Stimulated activated naive CD8-positive, alpha-beta T cell treated with anti-CD3 and anti-CD28 coated beads, Interleukin-15, Interleukin-2, amounts not matched to agents 100 U/mL and 50 U/mL, for 24 hours (primary cell): ENCODE data around the gene LBX2.
"Not testable (repeated sequence)": the region's sequence is repeated elsewhere in the genome, so short reads cannot be mapped to it uniquely, and the experiment has no call there.

Source experiments
- ATAC-seq: fragments of 150-1000 bp; cut with Tn5 transposase; one replicate; pipeline ENCODE4 v1.10.0; 2021
- DNase-seq: peaks from one replicate; pipeline ENCODE4 v3.0.0; 2021

Gene LBX2

GRCh38 chr2:74482801-74483674 lies 16.4 kb downstream of the LBX2 start, which contains the start of the genes CCDC142 and TTC31:
CCDC142 (minus strand) TSS chr2:74482998; CDS start chr2:74482837, 161 bp downstream.
TTC31 (plus strand) TSS chr2:74483081; CDS start chr2:74483096, 15 bp downstream.
- DNase-seq (peak; percentile 94), ATAC-seq (peak; percentile 93)

GRCh38 chr2:74481961-74482800 lies 17.2 kb downstream of the LBX2 start:
- peak; percentile 68 for DNase-seq
- ATAC-seq: peak; percentile 44

- DNase-seq: no peak
- no peak for ATAC-seq
Measured at GRCh38 chr2:74481431-74481830, 18.0 kb downstream of the LBX2 start.

GRCh38 chr2:74474899-74475298 lies 24.5 kb downstream of the LBX2 start:
- DNase-seq (no peak), ATAC-seq (no peak)

GRCh38 chr2:74474481-74474880 lies 24.9 kb downstream of the LBX2 start:
- no peak for DNase-seq
- ATAC-seq: no peak

GRCh38 chr2:74472945-74473258 lies 26.5 kb downstream of the LBX2 start:
- DNase-seq: no peak
- ATAC-seq: no peak

GRCh38 chr2:74472086-74472944 lies 27.1 kb downstream of the LBX2 start, which contains the start of gene MRPL53:
MRPL53 (minus strand) TSS chr2:74472680; CDS start chr2:74472660, 20 bp downstream.
- ATAC-seq: peak; percentile 95
- peak; percentile 96 for DNase-seq

- DNase-seq (no peak), ATAC-seq (no peak)
Measured at GRCh38 chr2:74471332-74472065, 27.9 kb downstream of the LBX2 start.

- not testable (repeated sequence) for ATAC-seq, DNase-seq
Measured at GRCh38 chr2:74470742-74471141, 28.7 kb downstream of the LBX2 start.

- DNase-seq (no peak), ATAC-seq (no peak)
Measured at GRCh38 chr2:74464406-74464805, 35.0 kb downstream of the LBX2 start.

GRCh38 chr2:74462786-74463105 lies 36.7 kb downstream of the LBX2 start:
- no peak for ATAC-seq
- DNase-seq: no peak

GRCh38 chr2:74462054-74462785 lies 37.2 kb downstream of the LBX2 start:
- no peak for ATAC-seq
- no peak for DNase-seq

GRCh38 chr2:74461187-74462053 lies 38.0 kb downstream of the LBX2 start:
- no peak for ATAC-seq
- no peak for DNase-seq

GRCh38 chr2:74460187-74460586 lies 39.2 kb downstream of the LBX2 start:
- not testable (repeated sequence) for DNase-seq, ATAC-seq

GRCh38 chr2:74459503-74460118 lies 39.8 kb downstream of the LBX2 start:
- DNase-seq, ATAC-seq: not testable (repeated sequence)

GRCh38 chr2:74458938-74459363 lies 40.5 kb downstream of the LBX2 start:
- ATAC-seq (no peak), DNase-seq (no peak)

- ATAC-seq (peak; percentile 91), DNase-seq (peak; percentile 96)
Measured at GRCh38 chr2:74458132-74458937, 41.1 kb downstream of the LBX2 start, which contains the start of gene WBP1. WBP1 (plus strand) TSS chr2:74458438; CDS start chr2:74458603, 165 bp downstream.

GRCh38 chr2:74457549-74458131 lies 41.8 kb downstream of the LBX2 start:
- peak; percentile 41 for ATAC-seq
- peak; percentile 90 for DNase-seq
